ENCODE measurements around the gene CER1. TPM values are rescaled to one million over a fixed set of nuclear protein-coding genes. Genes with fewer than 3 reads are reported as not detected.

Gene CER1
- total and polyA plus RNA-seq, 2 donors (not counting 1 experiment from before 2014, with no cell fraction given) = not detected

- H3K4me2 ChIP-seq (ENCODE audit: extremely low read depth, insufficient read depth, low read length) = no peak overlapping the region
- no peak for TF ChIP-seq CTCF (conservative IDR thresholded peaks at IDR 0.05 in 1 of 2, IDR thresholded peaks at IDR 0.05 in 1 of 2; ENCODE audit: low read depth in 1 of 2, low read length in 2 of 2)
- no peak for TF ChIP-seq EZH2 (IDR thresholded peaks at IDR 0.05; ENCODE audit: low read length, missing control alignments)
- no peak overlapping the region for H2AFZ ChIP-seq (ENCODE audit: low read length)
- DNase-seq (ENCODE audit: low read depth in 2 of 2) = no peak
- no peaks in the 10 kb centered on the region for H3K9me3 ChIP-seq (ENCODE audit: control insufficient read depth, insufficient read depth, low read depth, low read length)
- no peaks in the 10 kb centered on the region for H3K4me1 ChIP-seq (ENCODE audit: control insufficient read depth, extremely low read depth, insufficient read depth, low read length)
- no peaks in the 10 kb centered on the region for H3K79me2 ChIP-seq (ENCODE audit: control insufficient read depth, insufficient read depth, low read length)
- H3K9ac ChIP-seq (ENCODE audit: insufficient read depth, low read length) = no peak overlapping the region
- no peak overlapping the region for H3K4me3 ChIP-seq (replicated peaks in 1 of 4; ENCODE audit: control extremely low read depth in 1 of 4, insufficient read depth in 1 of 4, low read depth in 3 of 4, low read length in 4 of 4)
- H3K27me3 ChIP-seq (ENCODE audit: control insufficient read depth, insufficient read depth, low read length) = no peaks in the 10 kb centered on the region
- H4K20me1 ChIP-seq (ENCODE audit: control insufficient read depth, extremely low read depth, insufficient read depth, low read length) = no peaks in the 10 kb centered on the region
- H3K36me3 ChIP-seq (ENCODE audit: control insufficient read depth, insufficient read depth, low read length) = no peaks in the 10 kb centered on the region
- no peak overlapping the region for H3K27ac ChIP-seq (ENCODE audit: insufficient read depth, low read length)
These were observed 37.5 kb upstream of the CER1 start for GRCh38 chr9:14760060-14760459.

GRCh38 chr9:14756291-14756690, 33.8 kb upstream of the CER1 start:
- no peaks in the 10 kb centered on the region for H4K20me1 ChIP-seq (ENCODE audit: control insufficient read depth, extremely low read depth, insufficient read depth, low read length)
- no peaks in the 10 kb centered on the region for H3K9me3 ChIP-seq (ENCODE audit: control insufficient read depth, insufficient read depth, low read depth, low read length)
- TF ChIP-seq CTCF (conservative IDR thresholded peaks at IDR 0.05 in 1 of 2, IDR thresholded peaks at IDR 0.05 in 1 of 2; ENCODE audit: low read depth in 1 of 2, low read length in 2 of 2) (no peak), EZH2 (IDR thresholded peaks at IDR 0.05; ENCODE audit: low read length, missing control alignments) (no peak)
- no peaks in the 10 kb centered on the region for H3K4me1 ChIP-seq (ENCODE audit: control insufficient read depth, extremely low read depth, insufficient read depth, low read length)
- H3K4me3 ChIP-seq (replicated peaks in 1 of 4; ENCODE audit: control extremely low read depth in 1 of 4, insufficient read depth in 1 of 4, low read depth in 3 of 4, low read length in 4 of 4) = no peak overlapping the region
- no peaks in the 10 kb centered on the region for H3K79me2 ChIP-seq (ENCODE audit: control insufficient read depth, insufficient read depth, low read length)
- no peak overlapping the region for H2AFZ ChIP-seq (ENCODE audit: low read length)
- H3K36me3 ChIP-seq (ENCODE audit: control insufficient read depth, insufficient read depth, low read length) = no peaks in the 10 kb centered on the region
- H3K4me2 ChIP-seq (ENCODE audit: extremely low read depth, insufficient read depth, low read length) = no peak overlapping the region
- no peak overlapping the region for H3K27ac ChIP-seq (ENCODE audit: insufficient read depth, low read length)
- DNase-seq (ENCODE audit: low read depth in 2 of 2) = no peak
- no peak overlapping the region for H3K9ac ChIP-seq (ENCODE audit: insufficient read depth, low read length)
- H3K27me3 ChIP-seq (ENCODE audit: control insufficient read depth, insufficient read depth, low read length) = no peaks in the 10 kb centered on the region

GRCh38 chr9:14752871-14753270, 30.3 kb upstream of the CER1 start:
- Histone ChIP-seq H3K27ac (ENCODE audit: insufficient read depth, low read length) (no peak overlapping the region), H3K79me2 (ENCODE audit: control insufficient read depth, insufficient read depth, low read length) (no peaks in the 10 kb centered on the region), H3K4me3 (replicated peaks in 1 of 4; ENCODE audit: control extremely low read depth in 1 of 4, insufficient read depth in 1 of 4, low read depth in 3 of 4, low read length in 4 of 4) (no peak overlapping the region), H3K4me2 (ENCODE audit: extremely low read depth, insufficient read depth, low read length) (no peak overlapping the region), H2AFZ (ENCODE audit: low read length) (no peak overlapping the region), H3K36me3 (ENCODE audit: control insufficient read depth, insufficient read depth, low read length) (no peaks in the 10 kb centered on the region), H3K27me3 (ENCODE audit: control insufficient read depth, insufficient read depth, low read length) (no peaks in the 10 kb centered on the region), H3K9me3 (ENCODE audit: control insufficient read depth, insufficient read depth, low read depth, low read length) (no peaks in the 10 kb centered on the region), H3K4me1 (ENCODE audit: control insufficient read depth, extremely low read depth, insufficient read depth, low read length) (no peaks in the 10 kb centered on the region), H4K20me1 (ENCODE audit: control insufficient read depth, extremely low read depth, insufficient read depth, low read length) (no peaks in the 10 kb centered on the region), H3K9ac (ENCODE audit: insufficient read depth, low read length) (no peak overlapping the region)
- TF ChIP-seq CTCF (conservative IDR thresholded peaks at IDR 0.05 in 1 of 2, IDR thresholded peaks at IDR 0.05 in 1 of 2; ENCODE audit: low read depth in 1 of 2, low read length in 2 of 2) (no peak), EZH2 (IDR thresholded peaks at IDR 0.05; ENCODE audit: low read length, missing control alignments) (no peak)
- DNase-seq (ENCODE audit: low read depth in 2 of 2) = no peak
